ENCODE measurements around the gene CORO2B.

DNA sequence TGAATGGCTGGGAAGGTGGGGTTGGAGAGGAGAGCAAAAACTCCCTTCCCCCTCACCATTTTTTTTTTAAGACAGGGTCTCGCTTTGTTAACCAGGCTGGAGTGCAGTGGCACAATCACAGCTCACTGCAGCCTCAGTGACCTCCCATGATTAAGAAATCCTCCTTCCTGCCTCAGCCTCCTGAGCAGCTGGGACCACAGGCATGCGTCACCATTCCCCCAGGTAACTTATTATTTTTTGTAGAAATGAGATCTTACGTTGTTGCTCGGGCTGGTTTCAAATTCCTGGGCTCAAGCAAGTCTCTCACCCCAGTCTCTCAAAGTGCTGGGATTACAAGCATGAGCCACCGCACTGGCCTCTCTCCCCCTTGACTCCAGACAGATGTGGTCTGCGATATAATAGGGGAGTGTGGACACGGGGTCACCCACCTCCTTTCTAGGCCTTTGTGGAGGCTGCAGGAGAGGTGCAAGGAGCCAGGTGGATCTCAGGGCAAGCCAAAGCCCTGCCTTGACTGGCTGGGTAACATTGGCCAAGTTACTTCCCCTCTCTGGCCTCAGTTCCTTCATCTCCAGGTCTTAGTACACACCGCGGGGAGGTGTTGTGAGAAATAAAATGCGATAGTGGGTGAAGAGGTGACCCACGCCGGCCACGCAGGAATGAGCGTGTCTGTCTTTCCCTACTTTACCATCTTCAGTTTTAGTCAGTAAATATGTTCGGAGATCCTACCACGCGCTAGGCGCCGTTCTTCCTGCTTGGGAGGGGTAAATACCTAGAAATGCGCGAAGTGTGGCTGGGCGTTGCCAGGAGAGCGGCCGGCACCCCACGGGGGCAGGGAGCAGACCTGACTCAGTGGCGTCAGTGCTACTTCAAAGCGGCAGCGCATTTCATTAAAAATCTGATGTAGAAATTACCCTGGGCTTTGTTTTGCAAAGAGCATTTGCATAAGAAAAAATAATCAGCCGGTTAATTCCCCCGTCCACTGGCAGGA lies 20.2 kb upstream of the CORO2B start:
- TF ChIP-seq, protein P1, sequence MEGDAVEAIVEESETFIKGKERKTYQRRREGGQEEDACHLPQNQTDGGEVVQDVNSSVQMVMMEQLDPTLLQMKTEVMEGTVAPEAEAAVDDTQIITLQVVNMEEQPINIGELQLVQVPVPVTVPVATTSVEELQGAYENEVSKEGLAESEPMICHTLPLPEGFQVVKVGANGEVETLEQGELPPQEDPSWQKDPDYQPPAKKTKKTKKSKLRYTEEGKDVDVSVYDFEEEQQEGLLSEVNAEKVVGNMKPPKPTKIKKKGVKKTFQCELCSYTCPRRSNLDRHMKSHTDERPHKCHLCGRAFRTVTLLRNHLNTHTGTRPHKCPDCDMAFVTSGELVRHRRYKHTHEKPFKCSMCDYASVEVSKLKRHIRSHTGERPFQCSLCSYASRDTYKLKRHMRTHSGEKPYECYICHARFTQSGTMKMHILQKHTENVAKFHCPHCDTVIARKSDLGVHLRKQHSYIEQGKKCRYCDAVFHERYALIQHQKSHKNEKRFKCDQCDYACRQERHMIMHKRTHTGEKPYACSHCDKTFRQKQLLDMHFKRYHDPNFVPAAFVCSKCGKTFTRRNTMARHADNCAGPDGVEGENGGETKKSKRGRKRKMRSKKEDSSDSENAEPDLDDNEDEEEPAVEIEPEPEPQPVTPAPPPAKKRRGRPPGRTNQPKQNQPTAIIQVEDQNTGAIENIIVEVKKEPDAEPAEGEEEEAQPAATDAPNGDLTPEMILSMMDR (conservative IDR thresholded peaks at IDR 0.05; ENCODE audit: low read depth, low read length): no peak
- TF ChIP-seq EZH2 (IDR thresholded peaks at IDR 0.05; ENCODE audit: borderline replicate concordance, low read depth, low read length, poor library complexity, severe bottlenecking): no peak

Measured in A673 (cell line).